GM18498 (cell line): ENCODE data around the gene CBLN2.

Experiments used
- ATAC-seq: cut with Tn5 transposase; IDR thresholded peaks from one replicate; pipeline ENCODE4 v1.9.1; 2021; ENCODE audit warnings: mild to moderate bottlenecking, moderate library complexity; ENCODE audit not compliant: unreplicated experiment

The CBLN2 gene

DNA sequence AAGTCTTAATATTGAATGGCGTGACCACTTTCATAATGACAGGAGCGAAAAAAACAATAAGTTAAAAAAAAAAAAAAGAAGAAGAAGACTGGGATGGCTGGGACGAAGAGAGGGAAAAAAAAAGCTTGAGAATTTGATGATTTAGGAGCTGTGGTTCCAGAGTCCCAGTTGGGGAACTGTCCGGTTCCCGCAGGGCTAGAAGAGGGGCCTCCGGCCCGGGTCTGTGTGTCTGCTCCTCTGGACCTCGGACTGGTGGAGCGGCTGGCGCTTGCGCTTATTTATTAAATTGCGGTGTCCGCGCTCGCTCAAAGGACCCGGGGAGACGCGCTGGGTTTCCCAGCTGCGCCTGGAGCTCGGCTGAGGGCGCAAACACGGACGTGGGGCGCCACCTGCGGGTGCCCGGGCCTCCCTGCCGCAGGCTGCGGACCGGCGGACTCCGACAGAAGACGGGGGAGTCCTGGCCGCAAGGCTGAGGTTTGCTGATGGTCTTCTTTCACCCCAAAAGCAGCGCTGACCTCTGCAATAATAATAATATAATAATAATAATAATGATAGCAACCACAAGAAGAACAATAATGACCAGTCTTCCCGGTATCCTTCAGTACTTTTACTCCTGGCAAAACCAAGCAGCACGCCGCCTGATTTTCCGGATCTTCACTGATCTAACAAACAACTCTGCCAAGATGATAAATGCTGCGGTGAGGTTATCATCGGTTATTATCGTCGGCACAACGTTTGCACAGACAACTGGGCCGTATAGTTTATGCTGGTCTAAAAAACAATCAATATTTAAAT, at the start of gene CBLN2:
Gene CBLN2 (minus strand): TSS at position 251 of the 795 bp plus-strand sequence. CDS start 2,182 bp downstream, outside the sequence.
- peak; percentile 97 for ATAC-seq

DNA sequence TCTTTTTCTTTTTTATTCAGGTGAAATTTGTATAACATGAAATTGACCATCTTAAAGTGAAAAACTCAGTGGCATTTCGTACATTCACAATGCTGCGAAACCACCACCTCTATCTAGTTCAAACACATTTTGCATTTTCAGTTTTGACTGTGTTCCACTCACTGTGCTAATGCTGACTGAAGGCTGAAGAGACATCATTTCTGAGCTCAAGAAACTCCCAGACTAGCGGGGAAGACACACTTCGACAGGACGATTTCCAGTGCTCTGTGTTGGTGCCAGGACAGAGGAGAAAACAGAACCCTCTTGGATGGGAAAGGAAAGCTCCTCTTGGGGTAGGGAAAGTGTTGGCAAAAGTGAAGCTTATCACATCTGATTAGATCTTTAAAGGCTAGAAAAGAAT, 44.2 kb upstream of the CBLN2 start:
- ATAC-seq: no peak

DNA sequence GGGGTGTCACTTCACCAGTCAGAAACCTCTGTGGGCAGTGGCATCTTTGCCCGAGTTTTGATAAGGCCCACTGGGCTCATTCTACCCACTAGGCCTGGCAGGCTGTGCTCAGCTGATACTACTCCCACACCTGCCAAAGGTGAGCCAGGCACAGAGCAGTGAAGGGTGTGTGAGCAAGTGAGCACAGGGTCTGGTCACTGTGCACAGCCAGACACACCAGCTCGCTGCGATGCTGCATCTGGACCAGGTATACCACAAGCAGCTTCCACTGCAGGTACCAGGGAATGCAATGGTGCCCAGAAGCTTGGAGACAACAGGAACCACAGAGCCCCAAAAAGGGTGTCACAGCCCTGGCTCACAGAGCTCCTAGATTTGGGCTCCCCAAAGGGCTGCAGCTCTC, 40.6 kb upstream of the CBLN2 start:
- ATAC-seq: no peak

DNA sequence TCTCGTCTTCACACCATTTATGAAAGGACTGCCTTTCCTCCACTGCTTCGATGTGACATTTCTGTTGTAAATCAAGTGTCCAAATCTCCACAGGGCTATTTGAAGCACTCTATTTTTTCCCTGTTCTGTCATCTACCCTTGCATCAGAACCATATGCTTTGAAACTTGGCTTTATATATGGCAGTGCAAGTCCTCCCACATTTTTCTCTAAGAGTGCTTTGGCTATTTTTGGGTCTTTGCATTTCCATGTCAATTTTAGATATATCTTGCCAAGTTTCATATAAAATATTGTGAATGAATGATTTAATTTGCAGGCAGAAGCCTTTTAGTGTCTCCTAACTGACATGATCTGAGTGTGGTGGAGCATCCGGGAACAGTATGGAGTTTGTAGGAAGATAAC, 37.8 kb upstream of the CBLN2 start:
- ATAC-seq: no peak

DNA sequence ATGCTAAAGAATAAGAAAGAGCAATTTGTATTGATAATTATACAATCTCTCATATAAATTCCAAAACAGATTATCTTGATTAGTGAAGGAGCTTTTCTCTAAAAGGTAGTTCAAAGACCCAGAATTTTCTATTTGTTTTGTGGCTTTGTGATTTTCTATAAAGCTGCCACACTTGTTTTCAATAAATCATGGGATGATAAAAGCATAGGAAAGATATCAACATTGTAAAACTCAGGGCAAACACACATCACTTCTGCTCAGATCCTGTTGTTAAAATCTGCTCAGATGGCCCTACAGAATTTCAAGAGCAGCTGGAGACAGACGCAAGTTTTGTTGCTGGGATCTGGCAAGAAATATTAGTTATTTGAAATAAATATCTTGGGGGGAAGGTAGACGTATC, 28.8 kb upstream of the CBLN2 start:
- no peak for ATAC-seq

DNA sequence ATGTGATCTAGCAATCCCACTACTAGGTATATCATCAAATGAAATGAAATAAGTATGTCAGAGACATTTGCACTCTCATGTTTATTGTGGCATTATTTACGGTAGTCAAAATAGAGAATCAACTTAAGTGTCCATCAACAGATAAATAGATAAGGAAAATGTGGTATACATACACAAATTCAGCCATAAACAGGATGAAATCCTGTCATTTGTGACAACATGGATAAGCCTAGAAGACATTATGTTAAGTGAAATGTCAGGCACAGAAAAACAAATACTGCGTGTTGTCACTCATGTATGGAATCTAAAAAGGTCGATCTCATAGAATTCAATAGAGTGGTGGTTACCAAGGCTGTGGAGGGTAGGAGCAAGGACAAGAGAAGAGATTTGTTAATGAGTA, 22.1 kb upstream of the CBLN2 start:
- ATAC-seq: no peak

DNA sequence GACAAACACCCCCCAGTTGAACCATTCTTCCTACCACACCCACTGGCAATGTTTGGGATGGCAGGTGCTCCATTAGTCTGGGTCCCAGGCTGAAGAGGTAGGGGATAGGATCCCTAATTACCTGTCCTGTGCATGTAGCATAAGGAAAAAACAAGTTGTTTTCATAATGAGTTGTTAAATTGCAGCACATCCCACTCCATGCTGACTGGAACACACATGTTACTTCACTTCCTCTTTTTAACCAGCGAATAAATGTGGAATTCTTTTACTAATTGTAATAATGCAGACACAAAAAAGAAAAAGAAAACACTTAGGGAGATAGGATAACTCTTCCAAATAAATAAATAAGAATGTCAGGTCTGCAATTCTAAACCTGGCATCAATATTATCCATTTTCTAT, 11.8 kb upstream of the CBLN2 start:
- ATAC-seq: no peak

DNA sequence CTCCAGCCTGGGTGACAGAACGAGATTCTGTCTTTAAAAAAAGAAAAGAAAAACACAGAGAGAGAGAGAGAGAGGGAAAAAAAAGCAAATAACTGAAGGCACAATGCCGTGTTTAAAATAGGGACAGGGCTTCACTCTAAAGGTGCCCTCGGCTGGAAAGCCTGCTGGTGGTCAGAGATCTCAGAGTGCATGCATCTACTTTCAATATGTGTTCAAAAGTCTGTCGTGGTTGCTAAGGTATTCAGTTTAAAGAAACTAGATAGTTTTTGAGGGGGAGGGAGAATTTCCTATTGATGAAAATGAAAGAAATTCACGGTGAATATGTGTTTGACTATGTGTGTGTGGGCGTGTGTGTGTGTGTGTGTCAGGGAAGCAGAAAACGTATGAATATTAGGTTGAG, 11.0 kb upstream of the CBLN2 start:
- ATAC-seq: no peak

DNA sequence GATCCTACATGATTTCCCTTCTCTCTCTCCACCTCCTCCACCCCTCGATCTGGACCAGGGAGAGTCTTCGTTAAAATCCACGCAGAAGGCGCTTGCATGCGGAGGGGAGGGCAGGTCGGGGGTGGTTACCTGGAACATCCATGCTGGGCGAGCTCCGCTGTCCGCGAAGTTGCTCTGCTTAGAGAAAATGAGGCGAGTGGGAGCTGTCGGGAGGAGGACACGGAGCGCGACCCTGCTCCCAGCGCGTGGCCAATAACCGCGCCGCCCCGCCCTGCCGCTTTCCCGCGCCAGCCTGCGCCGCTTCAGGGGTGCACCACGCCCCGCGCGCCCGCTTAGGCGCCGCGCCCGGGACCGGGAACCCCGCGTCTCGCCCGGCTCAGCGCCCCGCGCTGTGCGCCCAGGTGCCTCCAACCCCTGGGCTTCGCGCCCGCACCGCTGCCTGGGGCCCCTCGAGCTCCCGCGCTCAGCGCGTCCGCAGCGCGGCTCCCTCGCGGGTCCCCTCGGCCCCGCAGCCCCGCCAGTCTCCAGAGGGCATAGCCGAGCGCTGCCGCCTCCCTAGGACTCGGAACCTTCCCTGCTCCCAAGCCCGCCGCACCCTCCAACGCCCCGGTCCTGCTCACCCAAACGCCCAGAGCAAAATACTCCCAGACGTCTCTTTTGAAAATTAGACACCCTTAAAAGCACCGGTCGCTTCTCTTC, 636 bp downstream of the CBLN2 start:
- no peak for ATAC-seq

DNA sequence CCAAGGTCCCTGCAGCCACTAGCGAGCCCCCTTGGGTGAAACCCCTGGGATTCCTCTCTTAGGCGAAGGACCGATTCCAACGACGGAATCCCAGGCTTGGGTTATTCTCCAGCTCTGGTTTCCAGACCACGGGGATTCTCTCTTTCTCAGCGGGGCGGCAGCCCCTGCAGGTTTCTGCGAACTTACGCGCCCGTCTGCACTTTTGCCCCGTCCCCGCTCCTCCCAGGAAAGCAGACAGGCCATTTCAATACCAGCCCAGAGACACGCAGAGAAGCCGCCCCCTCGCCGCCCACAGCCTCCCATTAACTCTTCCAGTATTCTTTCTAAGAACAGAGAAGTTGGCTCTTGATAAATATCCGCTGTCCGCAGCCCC, 1.2 kb downstream of the CBLN2 start:
- no peak for ATAC-seq

DNA sequence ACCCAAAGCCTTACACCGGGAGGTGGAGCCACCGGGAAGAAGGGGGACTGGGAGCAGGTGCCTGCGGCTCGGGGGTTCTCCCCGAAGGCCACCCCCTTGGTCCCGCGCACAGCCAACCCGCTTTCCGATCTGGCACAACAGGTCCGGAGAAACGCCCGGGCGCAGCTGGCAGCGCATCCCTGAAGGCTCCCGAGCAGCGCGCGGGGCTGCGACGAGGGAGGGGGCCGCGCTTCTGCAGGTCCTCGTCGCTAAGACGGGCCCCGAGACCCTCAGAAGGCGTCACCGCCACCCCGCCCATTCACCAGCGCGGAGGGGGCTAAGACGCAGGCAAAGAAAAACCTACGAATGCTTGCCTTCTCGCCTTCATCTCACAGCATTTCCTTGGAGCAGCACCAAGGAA, 1.8 kb downstream of the CBLN2 start:
- ATAC-seq: no peak

DNA sequence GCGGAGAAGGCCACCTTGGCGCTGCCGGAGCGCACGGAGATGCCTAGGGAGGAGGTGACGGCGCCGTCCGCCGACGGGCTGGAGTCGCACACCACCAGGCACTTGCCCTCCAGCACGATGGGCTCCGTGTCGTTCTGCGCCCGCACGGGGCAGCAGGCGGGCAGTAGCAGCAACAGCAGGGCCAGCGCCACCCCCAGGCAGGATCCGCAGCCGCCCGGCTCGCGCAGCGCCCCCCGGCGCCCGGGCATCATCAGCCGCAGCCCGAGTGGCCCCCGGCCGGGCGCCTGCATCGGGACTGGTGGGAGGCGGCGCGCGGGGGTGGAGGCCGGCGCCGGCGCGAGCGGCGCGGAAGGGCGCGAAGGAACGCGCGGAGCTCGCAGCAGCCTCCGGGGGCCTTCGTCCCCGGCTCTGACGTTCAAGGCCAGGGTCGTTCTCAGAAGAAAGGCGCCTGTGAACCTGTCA, 2.2 kb downstream of the CBLN2 start:
- ATAC-seq: no peak

DNA sequence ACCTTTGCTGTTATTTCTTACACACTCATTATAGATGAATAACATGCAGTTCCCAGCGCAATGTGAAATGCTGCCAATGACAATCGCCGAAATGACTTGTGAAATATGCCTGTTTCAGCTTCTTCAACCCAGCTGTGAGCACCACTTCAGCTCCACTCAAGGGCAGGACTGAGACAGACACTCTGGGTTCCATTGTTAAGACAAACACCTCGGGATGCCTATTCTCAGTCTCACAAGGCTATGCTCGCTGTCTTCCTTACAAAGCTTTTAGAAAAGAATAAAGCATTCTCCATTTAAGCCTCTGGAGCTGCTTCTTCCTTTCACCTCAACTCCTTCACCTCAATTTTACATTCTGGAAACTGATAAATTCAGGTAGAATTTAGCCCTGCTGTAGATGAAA, 4.2 kb downstream of the CBLN2 start:
- ATAC-seq: no peak

DNA sequence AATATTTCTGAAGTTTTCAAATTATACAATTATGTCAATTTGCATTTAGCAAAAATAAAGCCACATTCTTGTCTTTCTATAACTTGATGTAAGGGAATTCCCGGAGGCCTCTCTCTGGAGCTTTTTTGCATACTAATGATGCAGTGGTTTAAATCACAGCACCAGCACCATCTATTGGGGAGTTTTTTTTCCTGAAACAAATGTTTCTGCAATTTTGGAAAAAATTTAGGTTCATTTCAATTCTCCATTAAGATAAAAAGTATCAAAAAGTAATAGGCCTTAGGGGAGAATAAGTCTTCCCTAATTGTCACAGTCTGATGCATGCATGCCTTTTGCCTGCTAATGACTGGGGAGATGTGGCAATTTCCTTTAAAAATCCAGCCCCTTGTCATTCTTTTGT, 13.5 kb downstream of the CBLN2 start:
- no peak for ATAC-seq

DNA sequence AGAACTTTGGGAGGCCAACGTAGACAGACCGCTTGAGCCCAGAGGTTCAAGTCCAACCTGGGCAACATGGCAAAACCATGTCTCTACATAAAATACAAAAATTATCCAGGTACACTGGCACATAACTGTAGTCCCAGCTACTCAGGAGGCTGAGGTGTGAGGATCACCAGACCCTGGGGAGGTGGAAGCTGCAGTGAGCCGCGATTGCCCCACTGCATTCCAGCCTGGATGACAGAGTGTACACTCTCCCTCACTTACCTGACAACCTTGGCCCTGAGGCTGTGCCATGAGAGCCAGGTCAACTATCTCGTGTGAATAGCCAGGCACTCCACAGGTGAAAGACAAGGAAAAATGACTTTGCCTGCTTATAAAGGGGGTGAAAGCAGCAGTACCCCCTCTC, 39.3 kb downstream of the CBLN2 start:
- no peak for ATAC-seq

DNA sequence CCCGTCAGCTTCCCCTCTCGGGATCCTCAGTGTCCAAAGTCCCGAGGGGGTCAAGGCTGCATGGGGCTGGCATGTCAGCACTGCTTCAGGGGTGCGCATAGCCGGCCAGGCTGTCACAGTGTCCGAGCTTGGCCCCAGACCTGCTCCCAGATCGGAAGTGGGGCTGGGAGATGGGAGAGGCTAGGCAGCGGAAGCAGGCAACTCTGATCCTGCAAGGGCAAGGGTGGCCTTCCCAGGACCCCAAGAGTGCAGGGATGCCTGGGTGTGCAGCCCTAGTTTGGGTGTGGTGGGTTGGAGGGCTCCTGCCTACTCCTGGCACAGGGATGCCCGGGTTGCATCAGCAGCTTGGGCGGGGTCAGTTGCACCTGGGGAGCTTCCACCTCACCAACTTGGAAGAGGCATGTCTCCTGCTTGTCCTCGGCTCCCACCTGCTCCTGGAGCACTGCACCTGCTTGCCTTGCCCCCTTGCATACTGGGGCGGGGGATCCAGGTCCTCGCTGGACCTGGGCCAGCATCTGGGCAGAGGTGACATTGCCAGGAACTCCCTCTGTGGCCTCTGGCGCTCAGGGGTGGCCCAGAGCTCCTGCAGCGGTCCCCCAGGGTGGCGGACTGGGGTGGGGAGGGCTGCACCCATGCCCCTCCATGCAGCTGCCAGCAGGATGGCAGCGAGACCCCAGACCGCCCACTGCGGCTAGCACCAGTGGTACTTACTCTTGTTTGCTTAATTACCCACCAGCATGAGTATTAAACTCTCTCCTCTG, 41.3 kb downstream of the CBLN2 start:
- ATAC-seq: no peak

DNA sequence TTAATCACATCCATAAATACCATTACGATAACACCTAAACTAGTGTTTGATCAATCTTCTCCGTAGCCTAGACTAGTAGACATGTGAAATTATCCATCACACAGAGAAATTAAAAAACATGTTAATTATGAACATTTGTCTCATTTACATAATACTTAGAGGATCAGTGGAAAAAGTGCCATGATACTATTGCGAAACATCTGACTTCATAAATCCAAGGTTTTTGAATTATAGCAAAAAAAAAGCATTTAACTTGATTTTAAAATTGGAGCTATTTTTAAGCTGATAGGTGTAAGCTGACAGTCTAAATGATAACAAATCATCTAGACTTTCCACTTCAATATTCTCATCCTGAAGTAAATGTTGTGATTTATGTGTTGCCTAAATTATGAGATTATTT, 51.6 kb downstream of the CBLN2 start:
- no peak for ATAC-seq
